Measurements from ENCODE around the gene SLC29A3. TPM values are rescaled to one million over a fixed set of nuclear protein-coding genes. Genes with fewer than 3 reads are reported as not detected.

The SLC29A3 gene
- polyA plus RNA-seq, 3 donors, result 2.6 to 4.1 (median 2.9) TPM

DNA sequence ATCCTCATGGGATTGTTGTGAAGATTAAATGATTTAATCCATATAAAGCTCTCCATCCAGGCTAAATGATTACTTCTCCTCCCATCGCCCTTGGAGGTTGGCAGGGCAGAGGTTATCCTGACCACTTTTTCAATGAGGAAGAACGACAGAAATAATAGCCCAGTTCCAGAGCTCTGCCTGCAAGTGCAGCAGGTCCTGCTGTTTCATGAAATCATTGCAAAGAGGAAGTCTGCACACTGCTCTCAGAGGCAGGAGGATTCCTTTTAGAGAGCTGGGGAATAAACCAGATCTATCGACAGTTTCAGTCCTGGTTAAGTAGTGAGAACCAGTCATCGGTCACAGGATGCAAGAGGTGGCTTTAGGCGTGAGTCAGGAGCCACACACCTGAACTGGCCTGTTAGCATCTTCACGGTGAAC lies 52.7 kb downstream of the SLC29A3 start:
- H3K27ac ChIP-seq (ENCODE audit: low read depth, low read length), result no peak overlapping the region

DNA sequence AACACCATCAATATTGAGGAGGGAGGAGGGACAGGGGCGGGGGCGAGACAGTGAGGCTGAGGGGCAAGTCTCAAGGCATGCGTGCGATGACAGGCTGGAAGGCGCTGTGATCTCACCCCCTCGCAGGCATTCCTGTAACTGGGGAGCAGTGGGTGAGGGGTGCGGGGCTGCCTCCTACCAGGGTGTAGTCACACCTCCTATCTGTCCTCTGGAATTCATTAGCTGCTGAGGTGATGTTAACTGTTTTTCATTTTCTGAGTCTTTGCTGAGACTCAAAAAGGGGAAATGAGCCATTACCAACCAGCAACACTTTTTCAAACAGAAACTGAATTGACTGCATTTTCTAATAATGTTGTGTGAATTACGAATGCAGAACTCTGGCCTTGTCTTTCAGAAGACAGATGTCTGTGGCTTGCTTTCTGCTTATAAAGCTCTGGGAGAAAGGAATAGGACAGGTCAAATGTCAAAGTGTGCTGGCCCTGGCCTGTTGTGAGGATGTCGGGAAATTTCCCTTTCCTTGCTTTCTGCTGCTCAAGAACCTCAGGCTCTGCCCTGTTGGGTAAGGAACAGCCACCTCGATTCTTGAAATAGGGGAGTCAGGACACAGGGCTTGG lies 53.9 kb downstream of the SLC29A3 start:
- no peak overlapping the region for H3K27ac ChIP-seq (ENCODE audit: low read depth, low read length)
- WGBS, 3 donors, result 73 to 80% (median 79%) methylated on average over 10 of the region's 10 CpGs

More for the DNA sequence above, 52.7 kb downstream of the SLC29A3 start:
- 45 to 56% (median 53%) methylated on average over 6 of the region's 6 CpGs for WGBS, 3 donors

DNA sequence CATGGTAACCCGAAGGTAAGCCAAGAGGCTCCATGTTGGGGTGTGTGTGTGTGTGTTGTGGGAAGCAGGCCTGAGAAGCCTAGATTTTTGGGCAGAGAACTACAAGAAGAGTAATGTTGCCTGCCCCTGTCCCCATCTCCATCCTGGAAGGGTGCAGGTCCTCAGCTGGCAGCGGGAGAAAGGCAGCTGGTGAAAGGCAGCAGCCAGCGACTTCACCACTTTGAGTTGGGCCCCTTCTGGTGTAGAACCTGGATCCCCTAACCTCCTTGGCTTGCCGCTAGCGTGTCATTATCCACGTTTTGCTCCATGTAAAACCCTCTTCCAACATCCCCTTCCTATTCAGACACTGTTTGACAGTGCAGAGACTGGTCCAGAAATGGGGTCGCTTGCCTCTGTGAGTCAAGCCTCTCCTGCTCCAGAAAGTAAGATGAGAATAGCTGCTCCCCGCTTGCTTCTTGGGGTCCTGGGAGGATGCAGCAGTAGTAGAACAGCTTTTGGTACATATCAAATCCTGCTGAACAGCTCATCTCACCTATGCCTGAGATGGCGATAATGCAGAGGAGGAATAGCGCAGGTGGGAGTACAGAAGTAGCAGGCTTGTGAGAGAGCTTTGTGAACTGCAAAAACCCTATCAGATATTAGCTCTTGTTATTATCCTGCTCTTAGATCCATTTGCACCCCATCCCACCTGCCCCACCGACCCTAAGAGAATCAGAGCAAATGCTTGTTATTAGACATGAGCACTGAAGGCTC lies 55.6 kb downstream of the SLC29A3 start:
- 73 to 86% (median 79%) methylated on average over 11 of the region's 11 CpGs for WGBS, 3 donors
- no peak overlapping the region for H3K27ac ChIP-seq (ENCODE audit: low read depth, low read length)

DNA sequence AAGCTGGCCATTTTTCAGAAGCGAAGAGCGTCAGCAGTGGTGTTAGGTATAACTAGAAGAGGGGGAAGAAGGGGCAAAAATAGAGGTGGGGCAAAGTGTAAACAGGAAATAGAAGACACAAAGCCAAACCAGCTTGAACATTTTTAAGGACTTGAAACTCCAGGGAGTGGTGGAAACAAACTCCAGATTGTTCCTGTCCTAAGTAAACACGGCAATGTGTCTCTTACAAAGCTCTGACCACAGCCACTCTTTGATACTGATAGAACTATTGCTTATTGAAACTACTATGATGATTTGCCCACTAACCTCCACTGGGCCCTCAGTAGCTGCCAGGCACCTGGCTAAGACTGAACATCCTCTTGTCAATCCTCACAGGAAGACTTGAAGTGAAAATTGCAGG lies 56.9 kb downstream of the SLC29A3 start:
- no peak overlapping the region for H3K27ac ChIP-seq (ENCODE audit: low read depth, low read length)
- 58 to 64% (median 60%) methylated on average over 3 of the region's 3 CpGs for WGBS, 3 donors

DNA sequence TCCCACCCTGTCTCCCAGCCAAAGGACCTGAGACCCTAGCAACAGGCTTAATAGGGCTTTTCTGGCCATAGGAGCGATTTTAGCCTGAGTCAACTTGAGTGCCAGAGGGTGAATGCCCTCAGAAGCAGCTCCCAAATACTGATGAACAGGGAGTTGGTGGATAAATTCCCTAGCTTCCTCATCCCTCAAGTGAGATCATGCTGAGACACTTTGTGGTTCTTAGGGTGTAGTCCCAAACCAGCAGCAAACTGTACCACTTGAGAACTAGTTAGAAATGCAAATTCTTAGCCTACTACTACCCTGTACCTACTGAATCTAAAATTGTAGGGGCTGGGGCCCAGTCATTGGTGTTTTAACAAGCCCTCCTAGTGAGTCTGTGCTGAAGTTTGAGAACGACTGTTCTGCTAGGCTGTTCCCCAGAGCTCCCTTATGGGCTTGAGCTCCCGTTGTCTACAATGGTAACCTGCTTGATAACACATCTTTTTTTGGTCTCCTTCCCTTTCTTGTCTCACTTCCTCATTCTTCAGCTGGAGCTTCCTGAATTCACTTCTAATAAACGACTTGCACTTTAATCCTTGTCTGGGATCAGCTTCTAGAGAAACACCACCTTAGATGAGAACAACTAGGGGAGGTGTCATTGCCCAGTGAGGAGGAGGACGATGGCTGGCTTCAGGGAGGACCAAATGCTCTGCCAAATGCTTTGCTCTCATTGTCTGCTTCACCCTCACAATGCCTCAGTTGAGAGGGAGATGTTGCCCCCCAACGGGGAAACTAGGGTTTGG lies 59.5 kb downstream of the SLC29A3 start:
- no peak overlapping the region for H3K27ac ChIP-seq (ENCODE audit: low read depth, low read length)
- WGBS, 3 donors, result 51 to 65% (median 56%) methylated on average over 6 of the region's 6 CpGs

DNA sequence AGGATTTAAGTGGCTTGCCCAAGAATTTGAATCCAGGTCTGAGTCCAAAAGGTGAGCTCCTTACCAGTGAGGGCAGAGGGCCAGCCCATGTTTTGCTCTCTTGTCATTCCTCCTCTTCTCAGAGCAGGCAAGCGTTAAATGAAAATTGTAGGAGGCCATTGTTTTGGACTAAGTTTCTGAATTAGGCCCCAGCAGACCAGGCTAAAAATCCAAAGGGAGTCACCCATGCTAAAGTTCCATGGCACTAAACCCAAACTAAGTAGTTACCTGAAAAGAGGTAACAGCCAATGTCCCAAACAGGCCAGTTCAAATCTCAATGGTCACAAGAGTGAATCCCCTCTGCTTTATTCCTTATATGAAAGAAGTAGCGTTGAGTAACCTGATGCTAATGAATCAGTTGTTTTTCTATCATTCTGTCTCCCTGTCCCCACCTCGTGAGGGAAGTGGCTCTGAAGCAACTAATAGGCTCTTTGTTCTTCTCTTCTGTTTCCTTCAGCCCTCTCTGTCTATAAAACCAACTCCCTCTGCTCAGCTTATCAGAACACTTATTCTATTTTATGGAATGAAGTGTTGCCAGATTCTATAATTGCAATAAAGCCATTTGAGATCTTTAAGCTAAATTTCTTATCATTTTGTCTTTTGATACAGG lies 60.2 kb downstream of the SLC29A3 start:
- 64 to 71% (median 65%) methylated on average over 3 of the region's 3 CpGs for WGBS, 3 donors
- no peak overlapping the region for H3K27ac ChIP-seq (ENCODE audit: low read depth, low read length)

DNA sequence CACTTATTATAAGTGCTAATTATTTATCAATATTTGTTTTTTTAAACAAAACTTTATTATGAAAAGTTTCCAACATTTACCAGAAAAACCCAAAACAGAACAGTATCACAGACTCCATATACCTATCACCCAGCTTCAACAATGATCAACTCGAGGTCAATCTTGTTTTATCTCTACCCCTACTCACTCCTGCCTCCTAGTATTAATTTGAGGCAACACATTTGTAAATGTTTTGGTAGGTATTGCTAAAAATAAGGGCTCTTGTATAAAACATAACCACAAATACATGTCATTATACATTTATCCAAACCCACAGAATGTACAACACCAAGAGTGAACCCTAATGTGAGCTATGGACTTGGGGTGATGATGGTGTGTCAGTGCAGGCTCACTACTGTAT lies 61.8 kb downstream of the SLC29A3 start:
- no peak overlapping the region for H3K27ac ChIP-seq (ENCODE audit: low read depth, low read length)
- 41 to 63% (median 59%) methylated on average over 1 of the region's 1 CpG for WGBS, 3 donors

DNA sequence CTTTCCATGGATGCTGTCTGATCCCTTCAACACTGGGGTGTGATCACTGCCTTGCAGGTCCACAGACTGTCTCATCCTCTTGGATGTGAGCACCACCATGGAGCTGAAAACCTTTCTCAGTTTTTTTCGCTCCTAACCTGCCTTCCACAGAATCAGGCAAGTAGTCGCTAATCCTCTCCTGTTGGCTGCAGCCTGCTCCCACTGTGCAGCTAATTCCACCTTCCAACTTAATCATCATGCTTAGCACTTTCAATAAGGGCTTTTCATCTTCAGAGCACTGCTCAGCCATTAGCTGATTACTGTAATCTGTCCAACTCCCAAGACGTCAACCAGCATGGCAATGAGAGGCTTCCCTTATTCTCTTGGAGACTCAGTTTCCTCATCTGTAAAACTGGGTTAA lies 62.6 kb downstream of the SLC29A3 start:
- WGBS, 3 donors, result 72 to 94% (median 91%) methylated on average over 3 of the region's 3 CpGs
- no peak overlapping the region for H3K27ac ChIP-seq (ENCODE audit: low read depth, low read length)

DNA sequence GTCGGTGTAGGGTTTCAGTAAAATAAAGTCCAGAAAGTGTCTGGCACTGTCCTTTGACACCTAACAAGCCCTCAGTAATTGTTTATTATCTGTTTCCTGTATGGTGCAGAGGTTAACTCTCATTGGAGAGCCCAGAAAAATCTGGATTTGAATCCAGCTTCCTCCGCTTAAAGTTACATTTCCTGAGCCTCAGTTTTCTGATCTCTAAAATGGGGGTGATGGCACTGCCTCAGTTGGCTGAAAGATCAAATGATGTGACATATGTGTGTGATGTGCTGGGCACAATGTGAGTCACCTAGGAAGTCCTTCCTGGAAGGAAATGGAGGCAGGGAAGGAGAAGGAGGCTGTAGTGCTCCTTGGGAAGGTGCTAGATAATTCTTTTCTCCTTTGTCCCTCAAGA lies 63.0 kb downstream of the SLC29A3 start:
- 79 to 92% (median 88%) methylated on average over 2 of the region's 2 CpGs for WGBS, 3 donors
- H3K27ac ChIP-seq (ENCODE audit: low read depth, low read length), result no peak overlapping the region

DNA sequence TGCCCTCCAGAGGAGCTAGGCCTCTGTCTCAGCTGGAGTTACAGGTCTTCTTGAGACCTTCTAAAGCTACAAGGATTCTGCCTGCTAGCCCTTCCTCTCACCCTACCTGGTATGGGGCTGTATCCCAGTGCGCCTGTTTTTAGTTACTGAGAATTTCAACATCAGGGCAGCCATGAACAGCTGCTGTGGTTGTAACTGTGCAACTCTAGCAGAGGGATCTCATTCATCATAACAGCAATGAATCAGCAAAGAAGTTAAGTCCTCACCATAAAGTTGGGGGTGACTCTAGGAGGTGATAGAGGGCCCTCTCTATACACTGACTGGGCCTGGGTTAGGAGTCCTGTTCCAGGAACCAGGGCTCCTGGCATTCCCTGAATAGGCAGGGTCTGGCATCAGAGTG lies 63.7 kb downstream of the SLC29A3 start:
- 52 to 80% (median 76%) methylated on average over 1 of the region's 1 CpG for WGBS, 3 donors
- H3K27ac ChIP-seq (ENCODE audit: low read depth, low read length), result no peak overlapping the region

DNA sequence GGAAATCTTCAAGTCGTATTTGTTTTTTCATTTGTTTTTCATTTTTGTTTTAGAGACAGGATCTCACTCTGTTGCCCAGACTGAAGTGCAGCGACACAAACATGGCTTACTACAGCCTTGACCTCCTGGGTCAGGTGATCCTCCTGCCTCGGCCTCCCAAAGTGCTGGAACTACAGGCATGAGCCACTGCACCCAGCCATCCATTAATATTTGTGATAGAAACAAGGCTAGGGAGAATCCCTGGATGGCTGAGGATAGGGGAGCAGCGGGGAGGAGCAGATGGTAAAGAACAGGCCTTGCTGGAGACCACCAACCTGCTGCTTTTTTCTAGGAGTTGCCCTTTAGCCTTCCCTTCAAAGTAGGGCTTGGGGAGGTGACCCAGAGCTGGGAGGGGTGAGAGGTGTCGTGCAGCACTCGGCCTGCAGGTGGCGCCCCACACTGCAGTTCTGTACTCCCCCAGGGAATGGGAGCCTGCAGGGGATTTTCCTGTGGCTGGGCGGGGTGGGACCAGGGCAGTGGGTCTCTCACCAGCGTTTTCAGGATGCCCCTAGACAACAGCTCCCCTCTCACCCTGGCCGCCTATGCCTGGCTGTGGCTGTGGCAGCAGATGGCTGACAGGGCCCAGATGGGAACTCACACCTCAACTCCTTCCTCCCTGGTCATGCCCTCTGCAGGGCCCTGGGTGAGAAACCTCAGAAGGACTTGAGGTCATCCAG lies 65.1 kb downstream of the SLC29A3 start:
- WGBS, 3 donors, result 22 to 31% (median 27%) methylated on average over 10 of the region's 10 CpGs
- H3K27ac ChIP-seq (ENCODE audit: low read depth, low read length), result no peak overlapping the region

DNA sequence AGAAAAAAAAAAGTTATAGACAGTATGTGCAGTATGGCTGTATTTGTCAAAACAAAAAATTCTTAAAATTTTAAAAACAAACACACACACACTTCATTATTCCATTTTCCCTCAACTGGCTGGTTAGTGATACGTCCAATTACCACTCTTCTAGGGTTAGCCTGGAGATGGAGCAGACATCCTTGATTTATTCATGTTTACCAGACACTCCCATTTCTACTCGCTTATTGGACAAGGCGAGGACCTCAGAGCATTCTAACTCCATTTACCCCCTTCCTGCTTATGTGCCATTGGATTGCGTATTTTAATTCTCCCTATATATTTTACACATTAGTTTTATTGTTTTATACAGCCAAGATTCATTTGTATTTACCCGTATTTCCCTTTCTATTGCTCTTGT lies 69.1 kb downstream of the SLC29A3 start:
- no peak overlapping the region for H3K27ac ChIP-seq (ENCODE audit: low read depth, low read length)
- 89 to 92% (median 90%) methylated on average over 5 of the region's 5 CpGs for WGBS, 3 donors

DNA sequence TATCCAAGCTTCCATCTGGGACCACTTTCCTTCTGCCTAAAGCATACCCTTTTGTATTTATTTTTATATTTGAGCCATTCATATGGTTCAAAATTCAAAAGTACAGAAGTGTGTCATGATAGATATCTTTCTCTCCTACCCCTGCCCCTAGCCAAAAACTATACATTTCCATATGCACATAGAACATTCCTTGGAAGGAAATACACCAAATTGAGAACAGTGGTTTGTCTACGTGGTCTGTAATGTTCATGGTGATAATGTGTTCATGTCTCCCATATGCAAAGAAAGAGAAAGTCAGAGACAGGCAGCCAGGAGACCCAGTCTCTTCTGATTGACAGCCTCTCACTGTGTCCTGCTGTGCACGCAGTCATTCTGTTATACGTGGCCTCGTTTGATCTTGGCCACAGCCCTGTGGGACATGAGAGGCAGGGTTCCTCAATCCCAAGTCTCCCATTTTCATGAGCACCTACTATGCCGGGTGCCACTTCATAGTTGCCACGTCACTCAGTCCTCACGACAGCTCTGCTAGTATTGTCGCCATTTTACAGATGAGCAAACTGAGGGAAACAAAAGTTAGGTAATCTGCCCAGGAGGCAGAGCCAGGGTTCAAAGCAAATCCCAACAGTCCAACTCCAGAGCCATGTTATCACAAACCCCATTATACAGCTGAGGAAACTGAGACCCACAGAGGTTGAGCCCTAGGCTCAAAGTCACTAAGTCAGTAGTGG lies 69.7 kb downstream of the SLC29A3 start:
- no peak overlapping the region for H3K27ac ChIP-seq (ENCODE audit: low read depth, low read length)
- WGBS, 3 donors, result 81 to 89% (median 84%) methylated on average over 8 of the region's 8 CpGs

DNA sequence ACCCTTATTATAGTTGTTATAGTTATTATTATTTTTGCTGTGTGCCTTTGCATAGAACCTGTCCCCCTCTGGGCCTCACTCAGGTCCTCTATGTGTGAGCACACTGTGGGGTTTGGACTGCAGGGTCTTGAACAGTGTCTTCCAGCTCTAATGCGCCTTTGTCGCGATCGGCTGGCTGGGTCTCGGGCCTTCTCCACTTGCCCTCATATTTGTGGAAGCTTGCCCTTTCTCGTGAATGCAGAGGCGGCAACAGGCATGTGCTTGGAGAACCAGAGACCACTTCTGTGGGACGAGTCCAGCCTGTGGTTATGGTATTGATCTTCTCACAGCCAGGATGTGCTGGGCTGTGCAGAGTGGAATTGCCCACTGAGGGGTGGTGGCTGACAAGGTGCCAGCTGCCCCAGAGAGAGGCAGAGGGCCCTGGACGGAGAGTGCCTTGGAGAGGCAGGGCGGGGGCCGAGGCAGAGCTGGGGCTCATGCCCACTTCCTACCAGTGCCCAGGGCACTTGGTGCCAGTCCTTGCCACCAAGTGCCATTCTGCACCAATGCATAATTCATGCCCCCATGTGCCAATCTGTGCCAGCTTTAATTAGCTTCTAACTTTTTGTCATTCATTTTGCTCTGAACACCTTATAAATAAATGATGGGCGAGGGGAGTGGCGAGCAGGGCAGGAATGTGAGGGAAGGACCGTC lies 70.9 kb downstream of the SLC29A3 start:
- 79 to 88% (median 84%) methylated on average over 14 of the region's 14 CpGs for WGBS, 3 donors

DNA sequence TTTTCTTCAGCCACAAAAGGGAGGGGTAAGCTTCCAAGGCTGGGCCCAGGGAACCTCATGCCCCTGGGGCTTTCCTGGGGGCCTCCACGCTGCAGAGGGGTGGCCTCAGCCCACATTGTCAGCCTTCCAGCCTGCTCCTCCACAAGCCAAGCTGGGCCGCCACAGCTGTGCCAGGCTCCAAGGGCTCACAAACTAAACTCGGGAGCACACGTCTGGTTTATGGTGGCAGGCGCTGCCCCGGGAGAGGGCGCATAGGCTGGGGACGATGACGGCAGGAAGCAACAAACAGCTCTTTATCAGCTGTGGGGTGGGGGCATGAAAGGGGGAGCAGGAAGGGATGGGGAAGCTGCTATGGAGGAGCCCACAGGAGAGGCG lies 71.4 kb downstream of the SLC29A3 start:
- WGBS, 3 donors, result 25 to 33% (median 25%) methylated on average over 10 of the region's 10 CpGs
- no peak overlapping the region for H3K27ac ChIP-seq (ENCODE audit: low read depth, low read length)

More for the DNA sequence above, 70.9 kb downstream of the SLC29A3 start:
- no peak overlapping the region for H3K27ac ChIP-seq (ENCODE audit: low read depth, low read length)

DNA sequence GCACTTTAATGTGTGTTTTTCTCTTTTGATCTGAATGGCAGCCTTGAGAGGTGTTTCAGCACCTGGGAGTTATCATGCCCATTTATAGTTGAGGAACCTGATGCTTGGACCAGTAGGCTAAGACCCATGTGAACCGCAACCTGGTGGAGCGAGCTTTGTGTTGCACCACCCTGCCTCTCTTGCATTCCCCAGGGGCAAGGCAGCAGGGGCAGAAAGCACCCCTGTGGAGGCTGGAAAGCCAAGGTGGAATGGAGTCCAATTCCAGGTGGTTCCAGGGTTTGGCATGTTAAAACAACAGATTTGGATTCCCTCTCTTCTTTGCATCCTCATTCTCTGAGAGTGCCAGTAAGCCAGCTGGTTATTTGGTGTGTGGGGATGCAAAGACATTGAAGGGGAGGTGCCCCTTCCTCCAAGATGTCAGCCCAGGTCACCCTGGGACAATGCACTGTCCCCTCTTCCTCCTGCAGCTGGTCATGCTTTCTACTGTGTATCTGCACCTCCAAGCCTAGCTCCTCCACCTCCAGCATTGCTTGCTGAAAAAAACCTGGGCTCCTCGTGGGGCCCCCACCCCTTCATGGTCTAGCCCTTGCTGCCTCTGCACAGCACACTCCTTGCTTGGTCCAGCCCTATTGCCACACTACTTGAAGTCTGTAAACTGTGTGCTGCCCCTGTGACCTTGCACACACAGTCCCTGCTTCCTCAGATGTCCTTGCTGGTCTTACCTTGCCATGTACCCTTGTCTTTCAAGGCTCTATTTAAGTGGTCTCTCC lies 72.0 kb downstream of the SLC29A3 start:
- WGBS, 3 donors, result 73 to 89% (median 81%) methylated on average over 3 of the region's 3 CpGs

More for the DNA sequence above, 72.0 kb downstream of the SLC29A3 start:
- H3K27ac ChIP-seq (ENCODE audit: low read depth, low read length), result no peak overlapping the region

All from adipose tissue (tissue), 3 donors.